NCI-H510A treated with DMSO at 0.1 percent for 48 hours (cell line): ENCODE data around the gene BCAP31.

Experiments
- DNase-seq: peaks from one replicate; lab custom pipeline; 2025; lab: John Stamatoyannopoulos, UW

The BCAP31 gene

DNA sequence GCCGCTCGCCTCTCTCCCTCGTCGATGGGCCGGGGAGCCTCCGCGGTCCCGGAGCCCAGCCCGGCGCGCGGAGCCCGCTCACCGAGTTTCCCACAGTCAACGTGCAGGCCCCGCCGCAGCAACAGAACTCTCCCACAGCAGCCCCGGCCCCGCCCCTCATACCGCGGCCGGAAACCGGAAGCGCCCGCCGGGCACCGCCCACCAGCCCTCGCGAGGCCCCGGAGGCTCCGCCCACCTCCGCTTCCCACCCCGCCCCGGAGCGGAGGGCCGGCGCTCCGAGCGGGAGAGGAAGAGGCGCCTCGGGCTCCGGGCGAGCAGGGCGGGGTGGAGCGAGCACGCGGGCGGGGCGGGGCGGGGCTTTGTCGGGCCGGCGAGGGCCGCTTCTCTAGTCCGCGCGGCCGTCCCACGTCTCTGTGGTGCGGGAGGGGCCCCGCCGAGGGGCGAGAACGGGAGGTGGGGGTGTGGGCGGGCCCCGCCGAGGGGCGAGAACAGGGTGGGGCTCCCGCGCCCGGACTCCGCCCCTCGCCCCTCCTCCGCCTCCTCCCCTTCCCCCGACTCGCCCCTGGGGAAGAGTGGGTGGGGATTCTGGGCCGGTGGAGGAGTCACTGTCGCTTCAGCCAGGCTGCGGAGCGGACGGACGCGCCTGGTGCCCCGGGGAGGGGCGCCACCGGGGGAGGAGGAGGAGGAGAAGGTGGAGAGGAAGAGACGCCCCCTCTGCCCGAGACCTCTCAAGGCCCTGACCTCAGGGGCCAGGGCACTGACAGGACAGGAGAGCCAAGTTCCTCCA is at the start of gene BCAP31, which contains the start of gene ABCD1:
TSS of gene BCAP31 (minus strand) at position 136 of the 787 bp plus-strand sequence. CDS start 1,143 bp downstream, outside the sequence.
TSS of gene ABCD1 (plus strand) at position 605 of the 787 bp plus-strand sequence. CDS start 411 bp downstream, outside the sequence.
- peak; percentile 88 for DNase-seq

DNA sequence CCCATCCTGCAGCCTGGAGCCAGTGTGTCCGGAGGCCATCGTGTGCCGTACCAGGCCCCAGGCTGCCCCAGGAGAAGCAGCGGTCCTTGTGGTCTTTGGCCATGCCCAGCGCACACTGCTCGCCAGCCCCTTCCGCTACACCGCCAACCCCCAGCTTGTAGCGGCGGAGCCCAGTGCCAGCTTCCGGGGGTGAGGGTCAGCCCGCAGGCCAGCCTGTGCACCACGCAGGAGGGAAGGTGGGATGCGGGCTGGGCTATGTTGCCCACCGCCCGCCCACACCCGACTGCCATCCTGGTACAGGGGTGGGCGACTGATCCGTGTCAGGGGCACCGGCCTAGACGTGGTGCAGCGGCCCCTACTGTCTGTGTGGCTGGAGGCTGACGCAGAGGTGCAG is 49.0 kb upstream of the BCAP31 start:
- no peak for DNase-seq

DNA sequence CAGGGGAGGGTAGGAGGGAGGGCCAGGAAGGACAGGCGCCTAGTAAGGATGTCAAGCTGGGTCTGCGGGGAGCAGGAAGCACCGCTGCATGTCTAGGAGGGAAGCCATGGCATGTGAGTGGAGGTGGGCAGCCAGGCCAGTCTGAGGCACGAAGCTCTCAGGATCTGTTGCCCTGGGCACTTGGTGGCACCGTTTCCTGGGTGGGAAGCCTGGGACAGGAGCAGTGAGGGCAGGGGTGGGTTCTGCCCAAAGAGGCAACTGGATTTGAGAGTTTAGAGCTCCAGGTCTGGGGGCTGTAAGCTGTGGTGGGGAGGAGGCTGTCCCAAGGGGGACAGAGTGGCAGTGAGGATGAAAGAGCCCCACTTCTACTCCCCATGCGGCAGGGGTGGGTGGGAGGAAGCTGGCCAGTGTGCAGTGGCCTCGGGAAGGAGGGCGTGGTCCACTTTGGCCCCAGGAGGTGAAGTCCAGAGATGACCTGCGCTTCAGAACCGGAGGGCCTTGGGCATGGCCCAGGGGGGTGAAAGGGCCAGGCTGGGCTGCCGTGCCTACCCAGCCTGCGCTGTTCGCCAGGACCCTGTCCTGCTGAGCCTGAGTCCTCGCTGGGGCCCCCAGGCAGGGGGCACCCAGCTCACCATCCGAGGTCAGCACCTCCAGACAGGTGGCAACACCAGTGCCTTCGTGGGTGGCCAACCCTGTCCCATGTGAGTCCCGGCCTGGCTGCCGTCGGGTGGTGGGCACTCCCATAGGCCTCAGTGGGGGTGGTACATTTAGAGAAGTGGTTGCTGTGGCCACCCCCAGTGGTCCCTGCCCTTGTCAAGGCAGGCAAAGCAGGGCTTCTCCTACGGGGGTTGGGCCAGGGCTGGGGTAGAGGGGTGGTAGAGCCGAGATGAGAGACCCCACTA is 48.4 kb upstream of the BCAP31 start:
- DNase-seq: no peak

DNA sequence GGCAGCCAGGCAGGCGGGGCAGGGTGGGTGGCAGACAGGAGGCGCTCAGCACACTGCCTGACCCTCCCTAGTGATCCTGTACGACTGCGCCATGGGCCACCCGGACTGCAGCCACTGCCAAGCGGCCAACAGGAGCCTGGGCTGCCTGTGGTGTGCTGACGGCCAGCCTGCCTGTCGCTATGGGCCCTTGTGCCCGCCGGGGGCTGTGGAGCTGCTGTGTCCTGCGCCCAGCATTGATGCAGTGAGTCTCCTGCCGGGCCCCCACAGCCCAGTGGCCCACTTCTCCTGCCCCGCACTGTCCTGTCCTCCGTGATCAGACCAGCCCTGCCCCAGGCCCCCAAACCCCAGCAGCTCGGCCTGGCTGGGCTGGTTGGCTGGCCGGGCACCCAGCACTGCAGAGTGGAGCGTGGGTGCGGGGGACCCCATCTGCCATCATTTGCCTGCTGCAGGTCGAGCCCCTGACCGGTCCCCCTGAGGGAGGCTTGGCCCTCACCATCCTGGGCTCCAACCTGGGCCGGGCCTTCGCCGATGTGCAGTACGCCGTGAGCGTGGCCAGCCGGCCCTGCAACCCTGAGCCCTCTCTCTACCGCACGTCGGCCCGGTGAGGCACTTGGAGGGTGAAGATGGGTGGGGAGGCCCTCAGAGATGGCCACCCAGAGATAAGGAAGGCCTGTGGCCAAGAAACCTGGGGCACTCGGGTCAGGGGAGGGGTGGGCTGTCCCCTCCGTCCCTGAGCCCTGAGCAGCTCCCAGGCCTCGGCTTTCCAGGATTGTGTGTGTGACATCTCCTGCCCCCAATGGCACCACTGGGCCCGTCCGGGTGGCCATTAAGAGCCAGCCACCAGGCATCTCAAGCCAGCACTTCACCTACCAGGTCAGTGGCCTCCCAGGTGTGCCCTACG is 47.5 kb upstream of the BCAP31 start:
- no peak for DNase-seq

DNA sequence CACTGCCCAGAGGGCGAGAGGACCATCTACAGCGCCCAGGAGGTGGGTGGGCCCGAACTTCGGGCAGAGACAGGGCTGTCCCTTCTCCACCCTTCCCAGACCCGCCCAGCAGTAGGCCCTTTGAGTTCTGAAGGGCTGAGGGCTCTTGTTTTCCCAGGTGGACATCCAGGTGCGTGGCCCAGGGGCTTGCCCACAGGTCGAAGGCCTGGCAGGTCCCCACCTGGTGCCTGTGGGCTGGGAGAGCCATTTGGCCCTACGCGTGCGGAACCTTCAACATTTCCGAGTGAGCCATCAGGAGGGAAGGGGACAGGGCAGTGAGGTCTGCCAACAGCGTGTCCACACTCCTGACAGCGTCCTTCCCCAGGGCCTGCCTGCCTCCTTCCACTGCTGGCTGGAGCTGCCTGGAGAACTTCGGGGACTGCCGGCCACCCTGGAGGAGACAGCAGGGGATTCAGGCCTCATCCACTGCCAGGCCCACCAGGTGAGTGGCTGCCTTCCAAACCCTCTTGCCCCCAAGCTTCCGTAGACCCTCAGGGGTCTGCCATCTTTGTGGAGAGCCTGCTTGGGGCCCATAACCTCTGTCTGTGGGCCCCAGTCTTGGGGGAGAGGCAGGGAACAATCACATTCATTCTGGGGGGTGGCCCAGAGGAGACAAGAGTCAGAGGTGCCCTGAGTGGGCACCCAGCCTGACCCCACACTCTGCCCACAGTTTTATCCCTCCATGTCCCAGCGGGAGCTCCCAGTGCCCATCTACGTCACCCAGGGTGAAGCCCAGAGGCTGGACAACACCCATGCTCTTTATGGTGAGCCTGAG is 46.6 kb upstream of the BCAP31 start:
- DNase-seq: no peak

DNA sequence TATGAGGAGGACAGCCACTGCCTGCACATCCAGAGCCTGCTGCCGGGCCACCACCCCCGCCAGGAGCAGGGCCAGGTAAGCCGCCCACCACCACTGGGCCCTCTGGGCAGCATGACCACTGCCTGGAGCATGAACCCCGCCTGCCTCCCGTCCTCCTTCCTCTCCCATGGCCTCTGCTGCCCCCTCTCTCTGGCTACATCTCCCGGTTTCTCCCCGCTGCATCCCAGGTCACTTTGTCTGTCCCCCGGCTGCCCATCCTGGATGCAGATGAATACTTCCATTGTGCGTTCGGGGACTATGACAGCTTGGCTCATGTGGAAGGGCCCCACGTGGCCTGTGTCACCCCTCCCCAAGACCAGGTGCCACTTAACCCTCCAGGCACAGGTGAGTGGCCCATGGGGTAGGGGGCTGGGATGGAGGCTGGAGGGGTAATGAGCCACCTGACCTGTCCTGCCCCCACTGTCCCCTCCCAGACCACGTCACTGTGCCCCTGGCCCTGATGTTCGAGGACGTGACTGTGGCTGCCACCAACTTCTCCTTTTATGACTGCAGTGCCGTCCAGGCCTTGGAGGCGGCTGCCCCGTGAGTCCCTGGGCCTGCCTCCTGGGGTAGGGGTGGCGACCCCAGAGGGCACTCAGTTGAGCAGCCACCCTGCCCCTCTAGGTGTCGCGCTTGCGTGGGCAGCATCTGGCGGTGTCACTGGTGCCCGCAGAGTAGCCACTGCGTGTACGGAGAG is 45.8 kb upstream of the BCAP31 start:
- no peak for DNase-seq

DNA sequence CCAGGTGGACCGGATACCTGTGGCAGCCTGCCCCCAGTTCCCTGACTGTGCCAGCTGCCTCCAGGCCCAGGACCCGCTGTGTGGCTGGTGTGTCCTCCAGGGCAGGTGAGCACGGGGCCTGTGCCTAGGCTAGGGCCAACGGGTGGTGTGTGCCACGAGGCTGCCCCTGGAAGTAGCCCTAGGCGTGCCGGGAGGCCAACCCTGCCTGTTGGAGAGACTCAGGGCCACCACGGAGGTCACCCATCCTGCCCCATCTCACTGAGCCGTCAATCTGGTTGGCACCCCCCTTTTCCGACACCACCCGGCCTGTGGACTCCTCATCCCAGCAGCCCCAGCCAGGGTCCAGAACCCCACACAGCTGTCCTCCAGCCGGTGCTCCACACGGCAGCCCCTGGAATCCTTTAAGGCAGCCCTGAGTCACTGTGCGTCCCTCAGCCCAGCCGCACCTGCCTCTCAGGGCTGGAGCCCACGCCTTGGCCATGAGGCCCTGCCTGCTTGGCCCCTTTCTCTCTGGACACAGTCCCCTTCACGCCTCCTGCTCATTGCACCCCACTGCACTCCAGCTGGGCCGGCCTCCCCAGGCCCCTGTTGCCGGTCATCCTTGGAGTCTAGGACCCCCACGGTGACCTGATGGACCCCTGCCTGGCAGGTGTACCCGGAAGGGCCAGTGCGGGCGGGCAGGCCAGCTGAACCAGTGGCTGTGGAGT is 45.1 kb upstream of the BCAP31 start:
- DNase-seq: no peak

DNA sequence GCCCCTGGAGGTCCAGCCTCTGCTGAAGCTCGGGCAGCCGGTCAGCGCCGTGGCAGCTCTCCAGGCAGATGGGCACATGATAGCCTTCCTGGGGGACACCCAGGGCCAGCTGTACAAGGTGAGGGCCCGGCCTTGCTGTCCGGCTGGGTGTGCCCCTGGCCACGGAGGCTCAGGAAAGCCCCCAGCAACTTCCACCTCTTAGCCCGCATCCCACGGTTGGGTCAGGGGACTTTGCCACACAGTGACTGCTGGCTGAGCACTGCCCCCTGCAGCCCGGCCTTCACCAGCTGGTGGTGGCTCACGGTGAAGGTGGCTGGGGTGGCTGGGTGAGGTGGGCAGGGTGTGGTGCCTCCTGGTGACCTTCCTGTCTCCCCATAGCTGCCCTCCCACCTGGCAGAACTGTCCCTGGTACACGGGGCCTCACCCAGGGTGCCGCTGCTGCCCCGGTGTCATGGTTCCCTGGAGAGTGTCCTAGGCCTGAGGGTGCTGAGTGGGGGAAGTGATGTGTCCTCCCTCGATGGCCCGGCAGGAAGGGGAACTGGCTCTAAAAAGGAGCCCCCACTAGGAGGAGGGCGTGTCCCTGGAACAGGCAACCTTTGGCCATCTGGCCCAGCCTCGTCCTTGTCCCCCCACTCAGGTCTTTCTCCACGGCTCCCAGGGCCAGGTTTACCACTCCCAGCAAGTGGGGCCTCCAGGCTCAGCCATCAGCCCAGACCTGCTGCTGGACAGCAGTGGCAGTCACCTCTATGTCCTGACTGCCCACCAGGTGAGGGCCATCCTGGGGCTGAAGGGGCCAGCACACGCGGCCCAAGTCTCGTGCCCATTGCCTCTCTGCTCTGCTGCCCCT is 44.3 kb upstream of the BCAP31 start:
- no peak for DNase-seq

DNA sequence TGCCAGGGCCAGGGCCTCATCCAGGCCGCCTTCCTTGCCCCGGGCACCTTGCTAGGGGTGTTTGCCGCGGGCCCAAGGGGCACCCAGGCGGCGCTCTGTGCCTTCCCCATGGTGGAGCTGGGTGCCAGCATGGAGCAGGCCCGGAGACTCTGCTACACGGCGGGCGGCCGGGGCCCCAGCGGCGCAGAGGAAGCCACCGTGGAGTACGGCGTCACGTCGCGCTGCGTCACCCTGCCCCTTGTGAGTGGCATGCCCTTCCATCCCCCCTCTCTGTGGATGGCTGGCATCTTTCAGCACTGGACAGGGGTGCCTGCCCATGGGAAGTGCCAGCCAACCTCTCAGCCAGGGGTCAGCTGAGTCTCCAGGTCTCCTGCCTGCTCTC is 43.5 kb upstream of the BCAP31 start:
- no peak for DNase-seq

DNA sequence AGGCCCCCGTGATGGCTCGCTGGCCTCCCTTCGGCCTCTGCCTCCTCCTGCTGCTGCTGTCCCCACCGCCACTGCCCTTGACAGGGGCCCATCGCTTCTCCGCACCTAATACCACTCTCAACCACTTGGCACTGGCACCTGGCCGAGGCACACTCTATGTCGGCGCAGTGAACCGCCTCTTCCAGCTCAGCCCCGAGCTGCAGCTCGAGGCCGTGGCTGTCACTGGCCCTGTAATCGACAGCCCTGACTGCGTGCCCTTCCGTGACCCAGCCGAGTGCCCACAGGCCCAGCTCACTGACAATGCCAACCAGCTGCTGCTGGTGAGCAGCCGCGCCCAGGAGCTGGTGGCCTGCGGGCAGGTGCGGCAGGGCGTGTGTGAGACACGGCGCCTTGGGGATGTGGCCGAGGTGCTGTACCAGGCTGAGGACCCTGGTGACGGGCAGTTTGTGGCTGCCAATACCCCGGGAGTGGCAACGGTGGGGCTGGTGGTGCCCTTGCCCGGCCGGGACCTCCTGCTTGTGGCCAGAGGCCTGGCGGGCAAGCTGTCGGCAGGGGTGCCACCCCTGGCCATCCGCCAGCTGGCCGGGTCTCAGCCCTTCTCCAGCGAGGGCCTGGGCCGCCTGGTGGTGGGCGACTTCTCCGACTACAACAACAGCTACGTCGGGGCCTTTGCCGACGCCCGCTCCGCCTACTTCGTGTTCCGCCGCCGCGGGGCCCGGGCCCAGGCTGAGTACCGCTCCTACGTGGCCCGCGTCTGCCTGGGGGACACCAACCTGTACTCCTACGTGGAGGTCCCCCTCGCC is 42.9 kb upstream of the BCAP31 start:
- DNase-seq: no peak

DNA sequence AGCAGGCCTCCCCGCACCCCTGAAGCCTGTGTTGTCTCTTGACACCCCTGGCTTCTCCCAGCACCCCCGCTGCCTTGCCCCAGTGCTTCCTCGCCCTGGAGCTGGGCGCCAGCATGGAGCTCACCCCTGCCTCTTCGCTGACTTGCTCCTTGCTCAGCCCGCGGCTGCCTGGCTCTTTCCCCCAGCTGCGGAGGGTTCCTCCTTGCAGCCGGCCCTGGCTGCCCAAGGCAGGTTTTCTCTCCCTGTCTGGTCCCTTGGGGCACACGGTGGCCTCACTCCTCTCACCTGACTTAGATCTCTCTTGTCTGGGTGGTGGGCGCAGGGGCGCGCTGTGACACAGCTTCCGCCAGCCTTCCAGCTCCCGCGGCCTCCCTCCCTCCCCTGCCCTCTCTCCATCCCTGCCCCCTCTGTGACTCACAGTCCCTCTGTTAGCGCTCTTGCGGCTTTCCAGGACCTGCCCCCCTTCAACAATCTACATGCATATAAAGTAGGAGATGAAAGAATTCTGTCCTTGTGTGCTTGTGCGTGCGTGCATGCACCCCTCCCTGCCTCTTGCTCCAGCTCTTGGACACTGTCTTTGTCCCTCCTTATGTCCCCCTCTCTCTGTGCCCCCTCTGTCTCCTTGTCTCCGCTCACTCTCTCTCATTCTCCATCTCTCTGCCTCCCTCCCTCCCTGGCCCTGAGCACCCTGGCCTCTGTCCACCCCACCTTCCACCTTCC is 42.1 kb upstream of the BCAP31 start:
- no peak for DNase-seq

DNA sequence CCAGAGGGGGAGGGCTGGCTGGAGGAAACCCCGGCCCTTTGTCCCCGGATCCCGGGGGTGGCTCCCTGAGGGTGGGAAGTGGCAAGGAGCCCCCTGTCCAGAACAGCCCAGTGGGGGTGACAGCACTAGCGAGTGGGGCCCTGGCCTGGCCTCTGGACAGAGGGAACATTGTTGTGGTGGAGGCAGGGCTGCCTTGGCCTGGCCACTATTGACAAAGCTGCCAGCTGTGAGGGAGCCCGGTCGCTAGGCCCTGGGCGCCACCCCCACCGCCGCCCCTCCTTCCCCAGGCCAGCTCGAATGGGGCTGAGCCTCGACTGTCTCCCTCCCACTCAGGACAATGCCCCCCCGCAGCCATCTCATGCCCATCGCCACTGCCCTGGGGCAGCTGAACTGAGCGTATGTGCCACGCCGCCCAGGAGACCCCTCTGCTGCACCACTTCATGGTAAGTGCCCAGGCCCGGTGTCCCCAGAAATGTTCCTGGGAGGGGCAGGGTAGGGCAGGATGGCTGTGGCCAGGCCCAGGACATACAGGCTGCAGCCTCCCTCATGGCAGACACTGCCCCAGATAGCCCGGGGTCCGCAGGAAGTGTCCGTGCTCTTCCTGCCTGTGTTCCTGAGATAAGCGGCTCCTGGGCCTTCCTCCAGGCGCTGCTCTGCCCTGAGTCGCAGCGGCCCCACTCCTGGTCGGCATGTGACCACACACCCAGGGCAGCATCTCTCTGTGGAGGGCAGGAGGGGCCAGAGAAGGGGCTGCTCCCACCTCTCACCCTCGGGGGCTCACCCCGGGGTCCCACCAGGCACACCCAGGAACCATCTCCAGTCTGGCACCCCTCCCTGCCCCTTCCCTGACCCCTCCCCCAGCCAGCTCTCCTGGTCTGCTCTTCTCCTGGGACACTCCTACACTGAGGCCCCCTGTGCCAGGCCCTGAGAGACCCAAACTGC is 41.2 kb upstream of the BCAP31 start:
- no peak for DNase-seq

DNA sequence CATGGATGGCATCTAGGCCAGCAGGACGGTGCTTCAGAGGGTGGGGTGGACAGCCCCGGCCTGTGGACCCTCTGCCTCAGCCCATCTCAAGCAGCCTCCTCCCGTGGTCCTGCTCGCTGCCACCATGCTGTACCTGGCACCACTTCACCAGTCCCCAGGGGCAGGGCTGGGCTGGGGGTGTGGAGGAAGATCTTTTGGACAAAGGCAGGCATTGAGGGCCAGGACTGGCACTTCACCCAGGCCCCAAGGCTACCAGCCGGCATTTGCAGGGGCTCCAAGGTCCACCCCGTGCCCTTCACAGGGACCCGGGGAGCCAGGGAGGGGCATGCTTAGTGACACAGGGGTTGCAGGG is 40.6 kb upstream of the BCAP31 start:
- no peak for DNase-seq

DNA sequence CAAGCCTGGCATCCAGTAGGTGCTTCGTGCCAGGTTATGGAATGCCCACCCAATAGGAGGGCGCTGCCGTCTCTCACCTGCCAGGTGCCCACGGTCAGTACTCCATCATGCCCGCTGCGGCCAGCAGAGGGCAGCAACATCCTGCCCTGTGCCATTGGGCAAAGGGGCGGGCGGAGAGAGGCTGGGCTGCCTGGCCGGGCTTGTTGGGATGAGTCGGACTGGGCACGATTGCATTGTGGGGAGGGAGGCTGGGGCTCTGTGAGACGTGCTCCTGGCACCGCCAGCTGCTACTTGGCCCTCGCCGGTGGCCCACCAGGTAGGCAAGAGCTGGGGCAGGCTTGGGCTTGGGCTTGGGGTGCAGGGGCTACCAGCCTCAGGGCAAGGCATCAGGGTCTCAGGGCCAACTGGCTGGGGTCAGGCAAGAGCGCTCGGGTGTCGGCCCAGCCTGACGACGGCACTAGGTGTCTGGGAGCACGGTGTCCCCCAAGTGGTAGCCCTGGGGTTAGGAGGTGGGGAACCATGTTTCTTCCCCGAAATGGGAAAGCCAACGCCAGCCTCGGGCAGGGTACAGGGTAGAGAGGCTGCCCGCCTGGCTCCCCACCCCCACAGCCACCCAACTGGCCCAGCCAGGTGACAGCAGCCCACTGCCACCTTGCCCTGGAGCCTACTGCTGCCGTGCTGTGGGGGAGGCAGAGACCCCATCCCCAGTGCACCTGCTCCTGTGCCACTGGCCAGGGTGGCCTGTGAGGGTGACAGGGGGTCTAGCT is 40.0 kb upstream of the BCAP31 start, which contains the start of gene PLXNB3:
TSS of gene PLXNB3 (plus strand) at position 261 of the 767 bp plus-strand sequence. CDS start 1,287 bp downstream, outside the sequence.
- DNase-seq: peak; percentile 48

DNA sequence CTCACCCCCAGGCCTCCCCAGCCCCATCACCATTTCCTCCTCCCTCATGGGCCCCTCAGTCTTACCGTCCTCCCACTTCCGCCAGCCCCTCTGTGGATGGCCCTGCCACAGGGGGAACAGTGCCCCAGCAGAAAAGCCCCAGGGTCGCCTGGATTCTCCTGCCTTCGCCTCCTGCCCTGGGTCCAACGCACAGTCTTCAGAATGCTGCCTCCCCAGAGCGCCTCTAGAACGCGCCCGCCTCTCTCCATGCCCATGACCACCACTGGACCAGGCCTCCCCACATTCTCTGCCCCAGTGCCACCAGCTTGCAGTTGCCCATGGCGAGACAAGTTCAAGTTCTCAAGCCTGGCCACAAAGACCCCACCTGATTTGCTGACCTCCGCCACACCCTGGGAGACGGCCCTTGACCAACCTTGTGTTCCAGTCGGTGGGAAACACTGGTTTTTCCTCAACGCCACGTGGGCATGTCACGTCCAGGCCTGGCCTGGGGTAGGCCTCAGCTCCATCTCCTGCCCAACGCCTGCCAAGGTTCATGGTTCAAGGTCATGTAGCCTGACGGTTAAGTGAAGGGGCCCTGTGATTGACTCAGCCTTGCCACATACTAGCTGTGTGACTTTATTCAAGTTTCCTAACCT is 39.2 kb upstream of the BCAP31 start:
- no peak for DNase-seq
